Vagina (tissue), 2 donors: Measurements from ENCODE around the gene MYL7. TPM values are rescaled to one million over a fixed set of nuclear protein-coding genes. Genes with fewer than 3 reads are reported as not detected.
"Not testable (repeated sequence)": the region's sequence is repeated elsewhere in the genome, so short reads cannot be mapped to it uniquely, and the experiment has no call there.

Source experiments
- DNase-seq, 2 donors: peaks; one replicate each; pipeline ENCODE4 v3.0.0-alpha.2; 2017; ENCODE audit errors: extremely low spot score in 2 of 2
- H3K27ac ChIP-seq: fragments of 200-600 bp; sonication (generic); one replicate; pipeline ENCODE4 v1.5.1; 2019
- H3K27me3 ChIP-seq: fragments of 200-600 bp; sonication (generic); one replicate; pipeline ENCODE4 v1.5.1; 2019
- H3K36me3 ChIP-seq, 2 donors: fragments of 200-600 bp; sonication (generic); one replicate each; pipeline ENCODE4 v1.5.1; 2017 to 2019
- H3K4me1 ChIP-seq: fragments of 200-600 bp; sonication (generic); one replicate; pipeline ENCODE4 v1.5.1; 2019
- H3K4me3 ChIP-seq, 2 donors: fragments of 200-600 bp; sonication (generic); 1 replicate in 1 of 2; 2 replicates in 1 of 2; pipeline ENCODE4 v1.5.1; 2016 to 2019
- H3K9me3 ChIP-seq: fragments of 200-600 bp; sonication (generic); one replicate; pipeline ENCODE4 v1.5.1; 2019
- CTCF ChIP-seq, 3 experiments: fragments of 450-650 bp in 2 of 3; fragments of 200-600 bp in 1 of 3; sonication (generic) in 1 of 3; IDR thresholded peaks; one replicate each; pipeline ENCODE4 v1.5.1; 2017 to 2019; ENCODE audit warnings: antibody characterized with exemption in 3 of 3, mild to moderate bottlenecking in 2 of 3, moderate library complexity in 2 of 3
- POLR2A ChIP-seq, 2 donors: fragments of 450-650 bp; IDR thresholded peaks; one replicate each; pipeline ENCODE4 v1.6.1; 2017; ENCODE audit warnings: antibody characterized with exemption in 2 of 2, mild to moderate bottlenecking in 2 of 2, moderate library complexity in 2 of 2
- POLR2AphosphoS5 ChIP-seq, 2 donors: sonication (generic); formaldehyde crosslinking; IDR thresholded peaks; one replicate each; pipeline ENCODE4 v1.9.0; 2017; ENCODE audit warnings: antibody characterized with exemption in 2 of 2, mild to moderate bottlenecking in 2 of 2, low read depth in 1 of 2; ENCODE audit not compliant: insufficient read depth in 1 of 2
- intact Hi-C: fragments of 100-400 bp; cut with DNase I; formaldehyde crosslinking; loops from one replicate; pipeline ENCODE4 v1.15.1; 2023
- total RNA-seq: library from RNA; depleted of rRNA; stranded (reverse); fragments of >200 nt; gene quantifications from one replicate; pipeline ENCODE4 v1.2.3, GENCODE V29; 2016

The MYL7 gene
- total RNA-seq, 1 donor from 2014 or later: not detected

- Histone ChIP-seq H3K4me3 (no peak overlapping the region), H3K27me3 (no peaks in the 10 kb centered on the region), H3K4me1 (no peaks in the 10 kb centered on the region), H3K9me3 (no peaks in the 10 kb centered on the region), H3K36me3 (no peaks in the 10 kb centered on the region), H3K27ac (no peak overlapping the region)
- TF ChIP-seq CTCF (IDR thresholded peaks at IDR 0.05) (no peak), POLR2A (IDR thresholded peaks at IDR 0.05) (no peak), POLR2AphosphoS5 (IDR thresholded peaks at IDR 0.05; ENCODE audit: insufficient read depth in 1 of 2, low read depth in 1 of 2) (no peak)
- DNase-seq: no peak
- intact Hi-C loops: no loop called here
These were observed 35.4 kb upstream of the MYL7 start for GRCh38 chr7:44176486-44176885.

- no peaks in the 10 kb centered on the region for H3K9me3 ChIP-seq
- H3K4me3 ChIP-seq: no peak overlapping the region
- TF ChIP-seq POLR2A (IDR thresholded peaks at IDR 0.05): no peak
- no peak for TF ChIP-seq CTCF (IDR thresholded peaks at IDR 0.05)
- no peak for TF ChIP-seq POLR2AphosphoS5 (IDR thresholded peaks at IDR 0.05; ENCODE audit: insufficient read depth in 1 of 2, low read depth in 1 of 2)
- no peak overlapping the region for H3K27ac ChIP-seq
- intact Hi-C loops: no loop called here
- no peaks in the 10 kb centered on the region for H3K27me3 ChIP-seq
- no peak for DNase-seq
- H3K36me3 ChIP-seq: no peaks in the 10 kb centered on the region
- no peaks in the 10 kb centered on the region for H3K4me1 ChIP-seq
These were observed 34.6 kb upstream of the MYL7 start for GRCh38 chr7:44175730-44176129.

- H3K4me3 ChIP-seq, H3K36me3 ChIP-seq, H3K9me3 ChIP-seq, H3K27me3 ChIP-seq, H3K4me1 ChIP-seq, DNase-seq, intact Hi-C loops, H3K27ac ChIP-seq: not testable (repeated sequence)
These were observed 33.5 kb upstream of the MYL7 start for GRCh38 chr7:44174694-44174948.

- Histone ChIP-seq H3K27me3 (no peaks in the 10 kb centered on the region), H3K4me1 (no peaks in the 10 kb centered on the region), H3K27ac (no peak overlapping the region), H3K36me3 (no peaks in the 10 kb centered on the region), H3K9me3 (no peaks in the 10 kb centered on the region), H3K4me3 (no peak overlapping the region)
- no peak for DNase-seq
- TF ChIP-seq POLR2A (IDR thresholded peaks at IDR 0.05) (no peak), POLR2AphosphoS5 (IDR thresholded peaks at IDR 0.05; ENCODE audit: insufficient read depth in 1 of 2, low read depth in 1 of 2) (no peak), CTCF (IDR thresholded peaks at IDR 0.05) (no peak)
- intact Hi-C loops: no loop called here
These were observed 33.0 kb upstream of the MYL7 start for GRCh38 chr7:44173911-44174693.

- intact Hi-C loops: no loop called here
These were observed 31.8 kb upstream of the MYL7 start for GRCh38 chr7:44172803-44173424.

More at GRCh38 chr7:44172803-44173424, 31.8 kb upstream of the MYL7 start:
- no peak overlapping the region for H3K27ac ChIP-seq
- TF ChIP-seq POLR2A (IDR thresholded peaks at IDR 0.05): no peak
- TF ChIP-seq POLR2AphosphoS5 (IDR thresholded peaks at IDR 0.05; ENCODE audit: insufficient read depth in 1 of 2, low read depth in 1 of 2): no peak
- no peak for TF ChIP-seq CTCF (IDR thresholded peaks at IDR 0.05)
- no peaks in the 10 kb centered on the region for H3K27me3 ChIP-seq
- DNase-seq: no peak
- H3K36me3 ChIP-seq: no peaks in the 10 kb centered on the region
- no peaks in the 10 kb centered on the region for H3K4me1 ChIP-seq
- no peak overlapping the region for H3K4me3 ChIP-seq
- H3K9me3 ChIP-seq: no peaks in the 10 kb centered on the region
